BJ (cell line): ENCODE measurements around the gene GAPDHS. TPM values are rescaled to one million over a fixed set of nuclear protein-coding genes. Genes with fewer than 3 reads are reported as not detected.

Experiments used
- CTCF ChIA-PET: fragments of 350-600 bp; formaldehyde crosslinking; extraction: SDS; loops from one replicate; lab custom pipeline; 2021; ENCODE audit warnings: antibody characterized with exemption, inconsistent platforms; lab: Yijun Ruan, JAX
- POLR2A ChIA-PET: fragments of 300-600 bp; sonication (Branson Sonifier 250); formaldehyde crosslinking; extraction: SDS; loops from one replicate; lab custom pipeline; 2021; ENCODE audit warnings: antibody characterized with exemption; lab: Charles Lee
- DNase-seq: peaks from one replicate; pipeline ENCODE4 v3.0.0-alpha.2; 2011; ENCODE audit warnings: low read depth
- H3K27me3 ChIP-seq: 2 replicates; pipeline ENCODE4 v1.6.0; 2011; ENCODE audit warnings: low read length; ENCODE audit not compliant: control insufficient read depth, insufficient read depth
- H3K36me3 ChIP-seq: 2 replicates; pipeline ENCODE4 v1.5.1; 2011; ENCODE audit warnings: low read length; ENCODE audit not compliant: control insufficient read depth, insufficient read depth
- H3K4me3 ChIP-seq: 2 replicates; pipeline ENCODE4 v1.5.1; 2011; ENCODE audit warnings: low read depth, mild to moderate bottlenecking, control low read depth, low read length
- polyA plus RNA-seq: library from polyadenylated mRNA; depleted of rRNA; stranded (reverse); fragments of >200 nt; gene quantifications from 2 replicates; pipeline ENCODE4 v1.2.3, GENCODE V29; 2011
- TF ChIP-seq, protein P1 (sequence below): IDR thresholded peaks from 2 replicates; pipeline ENCODE4 v1.5.1; 2011; ENCODE audit warnings: low read depth, mild to moderate bottlenecking, control low read depth, inconsistent platforms, low read length, moderate library complexity; ENCODE audit not compliant: insufficient read depth

The GAPDHS gene
- polyA plus RNA-seq, 1 experiment, result not detected

DNA sequence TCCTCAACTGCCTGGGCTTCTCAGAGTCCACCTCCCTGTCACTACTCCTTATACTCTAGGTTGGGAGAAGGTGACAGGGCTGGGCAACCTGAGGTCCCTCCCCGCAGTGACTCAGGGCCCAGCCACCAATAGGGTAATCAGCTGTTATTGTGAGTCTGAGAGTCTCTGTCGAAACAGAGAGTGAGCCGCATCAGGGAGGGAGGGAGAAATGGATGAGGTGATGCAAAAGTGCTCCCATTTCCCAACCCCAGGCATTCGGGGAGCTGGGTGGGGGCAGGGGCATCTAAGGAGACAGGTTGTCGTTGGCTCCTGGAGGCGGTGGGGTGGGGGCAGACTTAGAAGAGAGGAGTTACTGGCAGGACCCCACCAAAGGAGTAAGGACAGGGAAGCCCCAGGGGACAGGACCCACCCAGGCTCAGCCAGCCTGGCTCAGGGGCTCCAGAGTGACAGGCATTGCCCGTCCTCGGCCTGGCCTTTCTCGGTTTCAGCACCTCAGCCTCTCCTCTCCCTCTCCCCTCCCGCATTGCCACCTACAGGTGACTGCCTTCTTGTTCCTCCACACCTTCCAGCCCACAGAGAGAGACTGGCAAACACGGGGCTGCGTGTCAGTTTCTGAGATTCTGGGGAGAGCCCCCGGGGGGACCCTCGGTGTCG, 19.5 kb upstream of the GAPDHS start, which contains the start of gene DMKN:
Gene DMKN (minus strand): TSS at position 22 of the 654 bp plus-strand sequence. CDS start 174 bp downstream, outside the sequence.
- CTCF ChIA-PET, result interaction anchor here (0.7 to 2.5 kb wide), 7 partner anchors 8 to 79 kb away, joined by 3 to 7 read pairs (median 5); no protein-coding TSS in a partner anchor
- POLR2A ChIA-PET, result no interaction called here
- peaks cover 15% of the 10 kb centered on the region for H3K27me3 ChIP-seq
- DNase-seq, result no peak
- TF ChIP-seq, protein P1, sequence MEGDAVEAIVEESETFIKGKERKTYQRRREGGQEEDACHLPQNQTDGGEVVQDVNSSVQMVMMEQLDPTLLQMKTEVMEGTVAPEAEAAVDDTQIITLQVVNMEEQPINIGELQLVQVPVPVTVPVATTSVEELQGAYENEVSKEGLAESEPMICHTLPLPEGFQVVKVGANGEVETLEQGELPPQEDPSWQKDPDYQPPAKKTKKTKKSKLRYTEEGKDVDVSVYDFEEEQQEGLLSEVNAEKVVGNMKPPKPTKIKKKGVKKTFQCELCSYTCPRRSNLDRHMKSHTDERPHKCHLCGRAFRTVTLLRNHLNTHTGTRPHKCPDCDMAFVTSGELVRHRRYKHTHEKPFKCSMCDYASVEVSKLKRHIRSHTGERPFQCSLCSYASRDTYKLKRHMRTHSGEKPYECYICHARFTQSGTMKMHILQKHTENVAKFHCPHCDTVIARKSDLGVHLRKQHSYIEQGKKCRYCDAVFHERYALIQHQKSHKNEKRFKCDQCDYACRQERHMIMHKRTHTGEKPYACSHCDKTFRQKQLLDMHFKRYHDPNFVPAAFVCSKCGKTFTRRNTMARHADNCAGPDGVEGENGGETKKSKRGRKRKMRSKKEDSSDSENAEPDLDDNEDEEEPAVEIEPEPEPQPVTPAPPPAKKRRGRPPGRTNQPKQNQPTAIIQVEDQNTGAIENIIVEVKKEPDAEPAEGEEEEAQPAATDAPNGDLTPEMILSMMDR, result 0 out of 2 replicates have a peak, but pooled peaks have one; percentile 16
- no peaks in the 10 kb centered on the region for H3K36me3 ChIP-seq
- H3K4me3 ChIP-seq, result no peak within 1 kb of the TSS

DNA sequence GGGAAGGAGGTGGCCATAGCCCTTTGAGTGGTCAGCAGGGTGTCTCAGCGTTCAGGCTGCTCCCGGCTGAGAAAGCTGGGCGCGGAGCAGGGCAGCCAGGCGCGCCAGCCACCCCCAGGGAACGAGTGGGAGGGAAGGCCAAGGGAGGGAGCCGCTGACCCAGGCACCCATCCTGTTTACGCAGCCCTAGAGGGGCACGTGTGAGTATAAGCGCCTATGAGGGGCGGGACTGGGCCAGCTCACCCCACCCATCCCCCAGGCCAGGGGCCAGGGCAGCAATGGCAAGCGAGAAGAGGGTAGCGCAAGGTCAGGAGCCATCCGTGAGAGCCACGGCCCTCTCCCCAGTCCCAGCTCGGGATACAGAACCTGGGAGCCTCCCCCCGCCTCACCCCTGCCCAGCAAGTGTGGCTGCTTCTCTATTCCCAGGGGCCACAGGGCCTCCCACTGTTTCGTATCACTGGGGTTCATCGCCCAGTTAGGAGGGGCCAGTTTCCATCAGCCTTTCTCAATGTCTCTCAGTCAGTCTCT, 18.9 kb upstream of the GAPDHS start:
- H3K4me3 ChIP-seq, result no peak overlapping the region
- H3K27me3 ChIP-seq, result peaks cover 12% of the 10 kb centered on the region
- TF ChIP-seq, protein P1, result no peak
- H3K36me3 ChIP-seq, result no peaks in the 10 kb centered on the region
- CTCF ChIA-PET, result interaction anchor here (0.7 to 2.5 kb wide), 8 partner anchors 9 to 173 kb away, joined by 3 to 12 read pairs (median 6); no protein-coding TSS in a partner anchor
- POLR2A ChIA-PET, result interaction anchor here (0.5 kb wide), 1 partner anchor 23 kb away, joined by 4 read pairs; no protein-coding TSS in a partner anchor
- no peak for DNase-seq

DNA sequence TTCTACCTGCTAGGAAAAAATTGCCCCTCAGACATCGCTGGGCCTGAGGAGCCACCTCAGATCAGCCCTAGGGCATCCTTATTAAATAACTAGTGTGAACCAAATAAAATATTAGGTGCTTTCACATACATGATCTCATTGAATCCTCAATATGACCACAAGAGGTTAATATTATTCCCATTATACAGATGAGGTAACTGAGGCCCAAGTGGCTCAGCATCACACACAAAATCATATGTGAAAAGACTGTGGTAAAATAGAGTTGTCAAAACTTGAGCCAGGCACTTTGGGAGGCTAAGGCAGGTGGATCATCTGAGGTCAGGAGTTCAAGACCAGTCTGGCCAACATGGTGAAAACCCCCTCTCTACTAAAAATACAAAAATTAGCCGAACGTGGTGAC, 16.9 kb upstream of the GAPDHS start:
- Histone ChIP-seq H3K4me3 (no peak overlapping the region), H3K27me3 (0 out of 2 replicates have a peak, but pooled peaks cover 2% of the 10 kb centered on the region), H3K36me3 (no peaks in the 10 kb centered on the region)
- CTCF ChIA-PET, result interaction anchor here (0.9 to 2.4 kb wide), 2 partner anchors 10 to 32 kb away, joined by 3 to 12 read pairs; no protein-coding TSS in a partner anchor
- TF ChIP-seq, protein P1, result no peak
- DNase-seq, result no peak
- POLR2A ChIA-PET, result no interaction called here

DNA sequence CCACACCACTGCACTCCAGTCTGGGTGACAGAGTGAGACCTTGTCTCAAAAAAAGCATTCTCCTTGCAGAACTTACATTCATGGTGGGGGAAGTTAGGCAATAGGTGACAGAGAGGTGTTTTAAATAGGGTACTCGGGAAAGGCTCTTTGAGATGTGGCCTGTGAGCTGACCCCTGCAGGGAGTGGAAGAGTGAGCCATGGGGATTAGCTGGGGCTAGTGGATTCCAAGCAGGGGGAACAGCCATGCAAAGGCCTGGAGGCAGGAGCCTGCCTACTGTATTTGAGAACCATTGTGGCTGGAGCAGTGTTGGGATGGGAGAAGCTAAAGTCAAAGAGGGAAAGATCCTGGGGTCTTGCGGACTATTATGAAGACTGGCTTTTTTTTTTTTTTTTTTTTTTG, 15.9 kb upstream of the GAPDHS start:
- Histone ChIP-seq H3K27me3 (0 out of 2 replicates have a peak, but pooled peaks cover 2% of the 10 kb centered on the region), H3K36me3 (no peaks in the 10 kb centered on the region), H3K4me3 (no peak overlapping the region)
- DNase-seq, result no peak
- TF ChIP-seq, protein P1, result no peak
- POLR2A ChIA-PET, result no interaction called here
- CTCF ChIA-PET, result interaction anchor here (0.5 to 1.0 kb wide), 5 partner anchors 18 to 213 kb away, joined by 3 to 6 read pairs (median 3); no protein-coding TSS in a partner anchor

DNA sequence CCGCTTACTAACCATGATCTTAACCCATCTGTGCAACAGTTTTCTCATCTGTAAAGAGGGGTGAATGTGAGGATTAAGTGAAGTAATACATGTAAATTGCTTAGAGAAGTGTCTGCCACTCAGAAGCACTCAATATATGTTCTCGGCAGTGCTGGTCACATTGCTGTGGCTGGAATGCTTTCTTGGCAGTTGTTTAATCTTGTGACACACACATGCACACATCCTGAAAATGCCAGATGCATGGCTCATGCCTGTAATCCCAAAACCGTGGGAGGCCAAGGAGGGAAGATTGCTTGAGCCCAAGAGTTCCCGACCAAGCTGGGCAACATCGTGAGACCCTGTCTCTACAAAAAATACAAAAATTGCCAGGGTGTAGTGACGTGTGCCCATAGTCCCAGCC, 14.9 kb upstream of the GAPDHS start:
- Histone ChIP-seq H3K36me3 (no peaks in the 10 kb centered on the region), H3K4me3 (no peak overlapping the region), H3K27me3 (no peaks in the 10 kb centered on the region)
- ChIA-PET POLR2A (no interaction called here), CTCF (interaction anchor here (1.4 kb wide), 1 partner anchor 23 kb away, joined by 4 read pairs; no protein-coding TSS in a partner anchor)
- peak; percentile 86 for DNase-seq
- TF ChIP-seq, protein P1, result no peak
